ENCODE data around the gene SOX18. TPM values are rescaled to one million over a fixed set of nuclear protein-coding genes. Genes with fewer than 3 reads are reported as not detected.
A peak's percentile ranks its signal among the peaks of the same experiment; 100 is the strongest.

Gene SOX18
- total RNA-seq, 3 donors from 2014 or later (not counting 1 experiment from before 2014, with no cell fraction given) = not detected

GRCh38 chr20:64030371-64031134, 18.9 kb downstream of the SOX18 start:
- intact Hi-C loops (cut with micrococcal nuclease) = no loop called here
- Mint-ChIP-seq H3K9me3 (no peaks in the 10 kb centered on the region), H3K4me3 (no peak overlapping the region), H3K27ac (peak overlapping the region in 1 of 2 donors; percentile 56), H3K4me1 (no peaks in the 10 kb centered on the region), H3K27me3 (ENCODE audit: low read depth in 2 of 2) (no peaks in the 10 kb centered on the region), H3K36me3 (no peaks in the 10 kb centered on the region)
- DNase-seq = no peak
- Histone ChIP-seq H3K27ac (ENCODE audit: low read length) (no peak overlapping the region), H3K4me1 (ENCODE audit: control insufficient read depth, insufficient read depth, low read length) (peaks cover 13% of the 10 kb centered on the region), H3K4me3 (ENCODE audit: low read length) (no peak overlapping the region), H3K9me3 (ENCODE audit: control insufficient read depth, insufficient read depth, low read length) (no peaks in the 10 kb centered on the region), H3K27me3 (ENCODE audit: control insufficient read depth, insufficient read depth, low read length) (no peaks in the 10 kb centered on the region), H3K36me3 (ENCODE audit: control insufficient read depth, insufficient read depth, low read length) (peaks cover 69% of the 10 kb centered on the region)
- 97% methylated on average over 20 of the region's 20 CpGs for WGBS (ENCODE audit: insufficient coverage)
- no peak for TF ChIP-seq CTCF (IDR thresholded peaks at IDR 0.05)
- ATAC-seq = no peak

GRCh38 chr20:64029293-64030117, 19.9 kb downstream of the SOX18 start:
- no peaks in the 10 kb centered on the region for H3K27me3 Mint-ChIP-seq (ENCODE audit: low read depth in 2 of 2)
- Histone ChIP-seq H3K9me3 (ENCODE audit: control insufficient read depth, insufficient read depth, low read length) (no peaks in the 10 kb centered on the region), H3K36me3 (ENCODE audit: control insufficient read depth, insufficient read depth, low read length) (peaks cover 80% of the 10 kb centered on the region), H3K27me3 (ENCODE audit: control insufficient read depth, insufficient read depth, low read length) (no peaks in the 10 kb centered on the region), H3K27ac (ENCODE audit: low read length) (no peak overlapping the region), H3K4me3 (ENCODE audit: low read length) (no peak overlapping the region), H3K4me1 (ENCODE audit: control insufficient read depth, insufficient read depth, low read length) (peaks cover 7% of the 10 kb centered on the region)
- intact Hi-C loops (cut with micrococcal nuclease) = no loop called here
- H3K4me3 Mint-ChIP-seq = no peak overlapping the region
- TF ChIP-seq CTCF (IDR thresholded peaks at IDR 0.05) = no peak
- ATAC-seq (no peak), DNase-seq (no peak)
- H3K9me3 Mint-ChIP-seq = no peaks in the 10 kb centered on the region
- H3K27ac Mint-ChIP-seq = no peak overlapping the region
- H3K36me3 Mint-ChIP-seq = no peaks in the 10 kb centered on the region
- no peaks in the 10 kb centered on the region for H3K4me1 Mint-ChIP-seq
- WGBS (ENCODE audit: insufficient coverage) = 96% methylated on average over 38 of the region's 38 CpGs

- 98% methylated on average over 24 of the region's 24 CpGs for whole genome bisulfite sequencing (ENCODE audit: insufficient coverage)
- H3K27ac Mint-ChIP-seq = no peak overlapping the region
- Histone ChIP-seq H3K27ac (ENCODE audit: low read length) (no peak overlapping the region), H3K27me3 (ENCODE audit: control insufficient read depth, insufficient read depth, low read length) (no peaks in the 10 kb centered on the region), H3K9me3 (ENCODE audit: control insufficient read depth, insufficient read depth, low read length) (no peaks in the 10 kb centered on the region), H3K36me3 (ENCODE audit: control insufficient read depth, insufficient read depth, low read length) (peaks cover 91% of the 10 kb centered on the region), H3K4me3 (ENCODE audit: low read length) (no peak overlapping the region), H3K4me1 (ENCODE audit: control insufficient read depth, insufficient read depth, low read length) (no peaks in the 10 kb centered on the region)
- H3K27me3 Mint-ChIP-seq (ENCODE audit: low read depth in 2 of 2) = no peaks in the 10 kb centered on the region
- ATAC-seq (no peak), DNase-seq (no peak)
- H3K4me3 Mint-ChIP-seq = no peak overlapping the region
- intact Hi-C loops (cut with micrococcal nuclease) = no loop called here
- no peaks in the 10 kb centered on the region for H3K9me3 Mint-ChIP-seq
- H3K4me1 Mint-ChIP-seq = peaks cover 0 to 6% of the 10 kb centered on the region in 2 donors
- no peaks in the 10 kb centered on the region for H3K36me3 Mint-ChIP-seq
- no peak for TF ChIP-seq CTCF (IDR thresholded peaks at IDR 0.05)
Observed at GRCh38 chr20:64027981-64028685, 21.3 kb downstream of the SOX18 start.

Measured in natural killer cell (primary cell).